ENCODE measurements around the gene TADA3.
"Not testable (repeated sequence)": the region's sequence is repeated elsewhere in the genome, so short reads cannot be mapped to it uniquely, and the experiment has no call there.

The TADA3 gene

DNA sequence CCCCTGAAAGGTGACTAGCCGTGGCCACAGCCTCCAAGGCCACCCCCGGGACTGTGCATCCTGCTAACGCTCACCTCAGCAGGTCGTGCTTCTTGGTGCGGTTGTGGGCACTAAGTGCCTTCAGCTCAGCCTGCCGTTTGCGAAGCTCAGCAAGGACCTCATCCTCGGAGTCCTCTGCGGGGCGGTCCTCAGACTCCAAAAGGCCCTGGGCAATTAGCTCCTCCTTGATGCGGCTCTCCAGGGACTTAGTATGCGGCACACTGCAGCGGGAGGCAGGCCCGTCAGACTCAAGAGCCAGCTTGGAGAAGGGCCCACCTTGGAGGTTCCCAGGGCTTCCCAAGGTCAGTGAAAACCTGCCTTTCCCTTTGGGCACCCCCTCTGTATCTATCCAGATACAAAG lies 8.3 kb downstream of the TADA3 start:
- DNase-seq (ENCODE audit: low spot score) = no peak

DNA sequence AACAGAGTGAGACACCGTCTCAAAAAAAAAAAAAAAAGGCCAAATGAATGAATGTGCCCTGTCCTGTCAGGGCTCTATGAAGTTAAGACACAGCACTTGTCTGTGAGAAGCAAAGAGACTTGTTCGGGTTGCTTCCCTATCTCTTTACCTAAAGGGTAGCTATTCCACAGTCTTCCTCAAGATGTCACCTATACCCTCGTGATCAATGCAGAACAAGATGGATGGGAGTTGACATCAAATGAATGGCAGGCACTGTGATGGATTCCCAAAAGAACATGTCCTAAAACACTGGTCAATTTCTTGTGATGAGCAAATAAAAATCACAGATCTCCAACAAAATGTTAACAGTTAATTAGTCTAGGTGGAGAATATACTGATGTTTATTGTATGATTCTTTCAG lies 9.5 kb downstream of the TADA3 start:
- DNase-seq (ENCODE audit: low spot score) = no peak

DNA sequence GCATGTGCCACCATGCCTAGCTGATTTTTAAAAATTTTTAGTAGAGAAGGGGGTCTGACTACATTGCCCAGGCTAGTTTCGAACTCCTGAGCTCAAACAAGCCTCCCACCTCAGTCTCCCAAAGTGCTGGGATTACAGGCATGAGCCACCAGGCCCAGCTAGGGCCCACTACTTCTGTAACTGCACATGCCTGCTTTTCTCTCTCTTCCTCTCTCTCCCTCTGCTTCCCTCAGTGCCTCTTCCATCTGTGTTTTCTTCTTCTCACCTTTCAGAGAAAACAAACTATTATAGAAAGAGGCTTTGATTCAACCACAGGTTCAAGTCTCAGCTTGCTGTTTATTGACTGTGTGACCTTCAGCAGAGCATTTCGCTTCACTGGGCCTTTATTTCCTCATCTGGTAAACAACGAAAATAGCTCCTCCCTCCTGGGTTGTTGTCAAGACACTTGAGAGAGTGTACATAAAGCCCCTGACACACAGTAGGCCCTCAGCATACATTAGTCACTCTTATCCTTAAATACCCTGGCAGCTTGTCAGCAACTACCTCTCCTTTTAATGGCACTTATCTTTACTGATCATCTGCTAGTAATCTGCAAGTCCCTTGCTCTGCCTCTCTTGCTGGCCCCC lies 10.2 kb downstream of the TADA3 start:
- DNase-seq (ENCODE audit: low spot score) = no peak

DNA sequence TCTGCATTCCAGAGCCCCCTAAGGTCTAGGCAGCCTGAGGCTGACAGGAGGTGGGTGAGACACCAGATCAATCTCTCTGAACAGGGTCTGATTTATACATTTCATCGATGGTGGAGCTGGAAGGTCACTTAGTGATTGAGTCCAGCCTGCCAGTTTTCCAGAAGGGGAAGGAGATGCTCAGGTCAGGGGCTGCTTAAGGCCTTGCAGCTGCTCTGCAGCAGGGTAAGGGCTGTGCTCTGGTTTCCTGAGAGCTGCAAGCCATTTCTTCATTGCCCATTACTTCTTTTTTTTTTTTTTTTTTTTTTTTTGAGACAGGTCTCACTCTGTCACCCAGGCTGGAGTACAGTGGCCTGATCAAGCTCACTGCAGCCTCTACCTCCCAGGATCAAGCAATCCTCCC lies 10.7 kb downstream of the TADA3 start:
- DNase-seq (ENCODE audit: low spot score) = no peak

DNA sequence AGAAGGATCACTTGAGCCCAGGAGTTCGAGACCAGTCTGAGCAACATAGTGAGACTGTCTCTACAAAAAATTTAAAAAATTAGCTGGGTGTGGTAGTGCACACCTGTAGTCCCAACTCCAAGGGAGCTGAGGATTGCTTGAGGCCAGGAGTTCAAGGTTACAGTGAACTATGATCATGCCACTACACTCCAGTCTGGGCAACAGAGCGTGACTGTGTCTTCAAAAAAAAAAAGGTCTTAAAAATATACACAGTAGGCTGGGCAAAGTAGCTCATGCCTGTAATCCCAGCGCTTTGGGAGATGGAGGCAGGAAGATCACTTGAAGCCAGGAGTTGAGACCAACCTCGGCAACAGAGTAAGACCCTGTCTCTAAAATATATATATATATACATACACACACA lies 11.4 kb downstream of the TADA3 start:
- DNase-seq (ENCODE audit: low spot score) = no peak

DNA sequence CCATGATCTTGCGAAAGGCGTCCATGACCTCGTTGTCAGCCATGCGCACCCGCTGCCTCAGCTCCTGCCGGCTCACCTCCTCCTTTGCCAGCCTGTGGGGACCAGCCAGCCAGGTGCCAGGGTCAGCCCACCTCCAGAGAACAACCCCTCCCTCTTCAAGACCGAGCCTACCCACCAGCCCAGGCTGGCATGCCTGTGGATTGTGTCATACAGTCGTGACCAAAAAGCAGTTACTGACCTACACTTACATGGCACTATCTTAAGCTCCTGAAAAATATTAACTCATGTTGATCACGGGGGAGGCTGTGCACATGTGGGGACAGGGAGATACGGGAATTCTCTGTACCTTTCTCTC lies 11.8 kb downstream of the TADA3 start:
- DNase-seq (ENCODE audit: low spot score) = no peak

DNA sequence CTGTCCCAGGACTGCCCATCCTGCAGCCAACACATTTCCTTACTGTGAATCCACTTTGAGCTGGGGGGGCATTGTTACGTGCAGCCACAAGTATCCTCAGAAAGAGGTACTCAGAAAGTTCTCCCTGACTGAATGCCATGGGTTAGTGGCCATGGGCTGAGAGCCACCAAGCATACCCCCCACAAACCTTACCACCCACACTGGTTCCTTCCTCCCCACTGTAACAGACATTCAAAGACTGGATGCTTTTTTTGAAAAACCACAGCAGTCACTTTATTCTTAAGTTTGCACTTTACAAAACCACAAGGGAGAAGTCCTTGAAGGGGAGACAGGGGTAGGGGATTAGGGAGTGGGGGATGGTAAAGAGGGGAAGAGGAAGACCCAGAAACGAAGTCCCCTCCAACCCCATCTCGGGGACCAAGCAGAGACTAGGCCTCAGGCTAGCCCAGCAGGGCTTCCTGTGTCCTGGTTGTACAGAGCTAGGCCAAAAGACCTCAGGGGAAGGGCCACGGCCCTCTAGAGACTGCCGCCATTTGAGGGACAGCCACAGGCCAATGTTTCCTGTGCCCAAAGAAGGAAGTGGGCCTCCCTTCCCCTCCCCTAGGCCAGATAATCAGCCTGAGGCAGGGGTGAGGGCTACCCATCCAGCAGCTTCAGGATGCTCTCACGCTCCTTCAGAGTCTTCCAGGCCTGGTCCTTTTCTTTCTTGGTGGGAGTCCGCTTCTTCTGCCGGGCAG lies 12.4 kb downstream of the TADA3 start:
- DNase-seq (ENCODE audit: low spot score) = no peak

DNA sequence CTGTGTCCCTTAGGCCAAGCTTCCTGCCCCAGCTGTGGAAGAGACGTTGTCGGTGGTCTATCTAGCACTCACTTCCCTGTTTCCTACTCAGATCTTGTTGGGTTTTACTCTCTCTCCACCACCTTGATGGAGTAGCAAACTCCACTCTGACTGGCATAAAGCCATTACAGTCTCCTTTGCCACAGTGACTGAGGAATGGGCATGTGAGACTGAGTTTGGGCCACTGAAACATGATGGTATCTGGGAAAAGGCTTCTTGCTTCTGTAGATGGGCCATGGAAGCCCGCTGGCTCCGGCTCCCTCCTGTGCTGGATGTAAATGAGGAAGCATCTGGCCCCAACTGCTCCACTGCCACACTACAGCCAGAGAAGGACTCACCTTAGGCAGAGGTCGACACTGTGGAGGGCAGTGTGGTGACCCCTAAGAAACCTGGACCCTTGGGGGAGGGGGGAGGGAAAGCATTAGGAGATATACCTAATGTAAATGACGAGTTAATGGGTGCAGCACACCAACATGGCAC lies 13.1 kb downstream of the TADA3 start:
- no peak for DNase-seq (ENCODE audit: low spot score)

DNA sequence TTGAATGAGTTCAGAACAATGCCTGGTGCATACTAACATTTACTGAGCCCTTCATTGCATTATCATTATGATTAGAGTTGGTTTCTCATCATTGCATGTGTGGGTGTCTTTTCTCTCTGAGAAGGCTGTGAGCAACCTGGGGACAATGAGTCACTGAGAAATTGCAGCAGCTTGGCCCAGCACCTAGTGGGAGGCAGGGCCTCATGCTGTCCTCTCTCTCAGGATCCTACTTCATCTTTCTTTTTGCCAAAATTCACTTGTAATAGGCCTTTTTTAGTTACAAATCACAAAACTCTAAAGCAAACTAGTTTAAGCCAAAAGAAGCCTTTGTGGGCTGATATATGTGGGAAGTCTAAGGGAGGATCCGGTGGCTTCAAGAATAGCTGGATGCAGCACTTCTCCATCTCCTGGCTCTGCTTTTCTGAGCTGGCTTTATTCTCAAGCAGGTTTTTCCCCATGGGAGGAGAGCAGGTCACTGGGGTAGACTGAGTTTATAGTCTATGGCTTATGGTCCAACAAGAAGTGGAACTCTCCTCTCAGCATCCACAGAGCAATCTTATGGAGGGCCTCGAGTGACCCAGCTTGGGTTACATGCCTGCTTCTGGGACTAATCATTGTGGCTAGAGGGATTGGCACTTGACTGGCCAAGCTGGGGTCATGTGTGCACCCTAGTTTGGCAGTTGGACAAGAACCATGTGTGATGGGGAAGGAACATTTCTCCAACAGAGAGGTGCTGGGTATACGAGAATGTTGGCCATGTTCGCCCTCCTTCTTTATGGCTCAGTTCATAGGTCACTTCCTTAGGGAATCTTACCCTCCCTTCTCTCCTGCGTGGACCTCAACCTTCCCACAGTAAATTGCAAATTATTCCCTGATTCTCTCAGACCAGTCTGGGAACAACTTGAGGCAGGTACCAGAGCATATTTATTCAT lies 13.9 kb downstream of the TADA3 start:
- no peak for DNase-seq (ENCODE audit: low spot score)

DNA sequence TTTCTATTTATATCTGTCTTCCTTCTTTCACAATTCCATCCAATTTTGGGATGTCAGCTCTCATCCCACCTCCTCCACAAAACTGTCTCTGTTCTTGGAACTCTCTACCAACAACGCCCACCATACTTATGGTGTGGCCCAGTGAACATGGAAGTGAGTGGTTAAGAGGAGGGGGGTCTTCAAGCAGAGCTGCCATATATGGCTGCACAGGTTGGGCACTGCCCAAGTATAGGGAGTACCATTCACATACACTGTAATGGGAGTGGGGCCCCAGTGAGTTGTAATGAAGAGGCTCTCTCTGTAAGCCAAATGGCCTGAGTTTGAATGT lies 14.6 kb downstream of the TADA3 start:
- DNase-seq (ENCODE audit: low spot score) = no peak

DNA sequence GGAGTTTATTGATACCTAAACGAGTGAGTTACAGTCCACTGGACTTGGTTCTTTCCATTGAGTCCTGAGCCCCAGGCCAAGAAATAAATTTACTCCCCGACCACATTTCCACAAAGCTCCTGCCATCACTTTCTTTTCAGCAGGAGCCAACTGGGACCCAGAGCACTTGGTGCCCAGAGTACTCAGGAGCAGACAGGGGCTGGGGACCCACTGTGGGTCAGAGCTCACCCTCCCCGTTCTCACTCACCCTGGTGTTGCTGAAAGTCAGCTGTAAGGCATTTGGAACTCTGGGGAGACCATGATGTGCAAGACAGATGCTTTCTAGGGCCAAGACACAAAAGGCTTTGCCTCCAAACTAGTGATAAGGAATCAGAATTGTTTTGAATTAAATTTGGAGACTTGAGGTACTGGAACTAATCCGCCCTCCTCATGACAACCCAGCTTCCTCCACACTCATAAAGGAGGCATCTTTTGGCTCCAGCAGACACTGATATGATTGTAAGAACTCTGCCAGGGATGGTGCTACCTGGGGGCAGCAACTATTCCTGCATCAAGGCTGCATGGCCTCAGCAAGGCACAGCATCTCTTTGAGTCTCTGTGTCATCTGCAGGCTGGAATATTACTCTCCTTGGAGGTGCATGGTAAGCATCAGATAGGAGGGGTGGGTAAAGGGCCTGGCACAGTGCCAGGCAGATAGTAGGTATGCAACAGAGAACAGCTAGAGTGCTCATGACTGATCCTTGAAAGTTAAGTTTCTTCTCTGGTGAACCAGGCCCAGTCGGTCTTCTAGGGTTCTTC lies 15.2 kb downstream of the TADA3 start:
- DNase-seq (ENCODE audit: low spot score) = no peak

DNA sequence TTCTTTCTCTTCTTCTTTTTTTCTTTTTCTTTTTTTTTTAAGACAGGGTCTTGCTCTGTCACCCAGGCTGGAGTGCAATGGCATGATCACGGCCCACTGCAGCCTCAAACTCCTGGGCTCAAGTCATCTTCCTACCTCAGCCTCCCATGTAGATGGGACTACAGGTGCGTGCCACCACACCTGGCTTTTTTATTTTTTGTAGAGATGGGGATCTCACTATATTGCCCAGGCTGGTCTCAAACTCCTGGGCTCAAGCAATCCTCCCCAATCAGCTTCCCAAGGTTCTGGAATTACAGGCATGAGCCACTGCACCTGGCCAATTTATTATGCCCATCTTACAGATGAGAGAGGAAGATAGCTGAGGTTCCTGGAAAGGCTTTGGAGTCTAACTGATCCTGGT lies 21.3 kb downstream of the TADA3 start:
- not testable (repeated sequence) for DNase-seq (ENCODE audit: low spot score)

DNA sequence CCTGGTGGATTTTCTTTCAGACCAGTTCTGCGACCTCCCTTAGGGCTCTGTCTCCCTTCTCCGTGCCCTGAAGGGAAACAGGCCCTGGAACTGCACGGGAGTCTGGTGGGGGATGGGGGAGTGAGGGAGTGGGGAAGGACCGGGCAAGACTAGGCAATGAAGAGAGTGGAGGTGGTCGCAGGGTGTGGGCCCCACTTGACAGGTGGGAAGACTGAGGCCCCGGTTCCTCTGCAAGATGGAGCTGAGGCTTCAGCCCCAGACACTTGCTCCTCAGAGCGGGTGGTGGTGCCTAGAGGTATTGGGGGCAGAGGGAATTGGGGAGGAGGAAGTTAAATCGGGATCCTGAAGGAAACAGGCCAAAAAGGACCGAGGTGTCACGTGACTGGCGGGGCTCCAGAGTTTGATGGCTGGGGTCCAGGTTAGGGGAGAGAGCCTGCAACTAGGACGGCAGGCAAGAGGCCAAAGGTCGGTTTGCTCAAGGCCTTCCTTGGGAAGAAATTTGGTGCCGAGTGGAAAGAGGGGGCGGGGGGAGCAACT lies 21.9 kb downstream of the TADA3 start:
- no peak for DNase-seq (ENCODE audit: low spot score)

DNA sequence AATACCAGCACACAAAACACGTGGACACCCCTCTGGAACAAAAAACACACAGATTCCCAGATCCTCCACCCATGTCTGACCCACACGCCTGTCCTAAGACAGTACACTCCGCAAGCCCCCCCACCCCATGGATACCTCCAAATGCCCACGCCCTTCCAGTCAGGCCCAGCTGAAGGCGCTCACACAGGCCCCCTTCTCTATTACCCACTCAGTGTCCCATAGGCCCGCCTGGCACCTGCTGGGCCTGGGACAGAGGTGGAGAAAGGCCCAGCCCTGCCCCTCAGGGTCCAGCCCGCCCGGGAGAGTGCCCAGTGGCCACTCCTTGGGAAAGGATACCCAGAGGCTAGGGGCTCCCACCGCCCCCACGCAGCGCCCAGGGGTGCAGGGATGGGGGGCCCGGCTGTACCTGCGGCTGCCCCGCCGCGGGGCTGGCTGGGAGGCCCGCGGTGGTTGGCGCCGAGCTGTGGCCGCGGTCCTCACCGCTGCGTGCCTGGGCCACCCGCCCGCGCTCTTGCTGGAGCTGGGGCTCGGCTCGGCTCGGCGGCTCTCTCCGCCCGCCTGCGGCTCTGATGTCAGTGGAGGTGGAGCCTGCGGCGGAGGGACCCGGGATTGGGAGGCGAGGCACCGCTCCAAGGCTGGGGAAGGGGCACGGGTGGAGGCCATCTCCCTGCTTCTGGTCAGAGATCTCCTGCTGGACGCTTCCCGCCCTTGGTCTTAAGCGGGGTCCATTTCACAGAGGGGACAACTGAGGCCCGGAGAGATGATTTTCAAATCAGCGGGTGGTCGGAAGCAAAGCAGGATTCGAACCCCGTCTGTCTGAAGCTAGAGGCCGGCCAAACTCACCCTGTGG lies 22.6 kb downstream of the TADA3 start, which contains the start of gene CAMK1:
CAMK1 (minus strand) TSS at position 522 of the 850 bp plus-strand sequence. CDS start 2,198 bp downstream, outside the sequence.
- peak; percentile 89 for DNase-seq (ENCODE audit: low spot score)

DNA sequence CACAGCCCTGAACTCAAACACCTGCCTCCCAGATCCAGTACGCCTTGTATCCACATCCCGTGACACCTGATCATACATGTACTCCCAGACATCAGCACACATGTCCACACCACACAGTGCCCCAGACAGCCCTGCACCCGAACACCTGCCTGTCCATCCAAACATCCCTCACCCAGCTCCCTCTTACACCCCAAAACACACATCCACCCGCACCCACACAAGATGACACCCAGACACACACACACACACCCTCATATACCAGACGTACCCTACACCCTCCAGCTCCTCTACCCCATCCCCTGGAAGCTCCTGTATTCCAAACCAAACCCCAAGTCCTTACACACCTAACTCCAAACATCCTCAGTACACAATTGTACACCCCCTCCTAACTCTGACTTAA lies 23.3 kb downstream of the TADA3 start:
- no peak for DNase-seq (ENCODE audit: low spot score)

DNA sequence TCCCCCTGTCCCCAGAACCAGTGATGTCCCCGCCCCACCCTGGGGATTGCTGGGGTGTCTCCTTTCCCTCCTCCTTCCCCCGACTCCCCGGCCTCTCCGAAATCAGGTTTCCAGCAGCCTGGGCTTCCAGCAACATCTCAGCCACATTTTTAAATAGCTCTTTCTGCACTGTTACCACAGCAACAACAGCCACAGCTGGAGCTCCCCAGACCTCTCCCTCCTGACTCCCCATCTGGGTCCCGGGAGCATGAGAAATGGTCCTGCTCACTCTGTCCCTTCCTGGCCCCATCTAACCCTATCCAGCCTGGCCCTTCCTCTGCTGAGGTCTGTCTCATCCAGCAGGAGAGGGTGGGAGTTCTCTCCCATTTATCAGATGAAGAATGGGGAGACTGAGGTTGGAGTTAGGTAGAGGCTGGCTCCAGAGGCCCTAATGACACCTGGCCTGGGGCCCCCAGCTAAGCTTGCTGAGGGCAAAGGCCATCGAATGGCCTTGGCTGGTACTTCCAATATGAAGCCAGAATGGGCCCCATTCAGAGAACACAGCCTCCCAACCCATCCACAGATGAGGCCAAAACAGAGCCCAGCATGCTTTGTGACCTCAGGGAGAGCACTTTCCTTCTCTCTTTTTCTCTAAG lies 24.0 kb downstream of the TADA3 start:
- DNase-seq (ENCODE audit: low spot score) = no peak

DNA sequence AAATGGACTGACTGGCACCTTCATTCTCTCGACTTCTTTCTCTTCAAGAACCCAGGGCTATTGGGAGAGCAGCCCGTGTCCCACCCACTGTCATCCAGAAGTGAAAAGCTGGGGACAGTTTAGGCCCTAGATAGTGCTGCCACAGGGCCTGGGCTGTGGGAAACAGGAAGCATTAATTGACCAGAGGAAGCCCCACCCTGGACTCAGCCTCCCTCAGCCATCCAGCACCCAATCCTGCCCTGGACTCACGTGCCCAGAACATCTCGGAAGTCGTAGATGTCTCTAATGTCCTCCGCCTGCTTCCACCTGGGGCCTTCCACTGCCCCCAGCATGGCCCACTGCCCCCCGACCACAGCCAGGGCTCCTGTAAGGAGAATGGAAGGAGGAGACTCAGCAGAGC lies 24.9 kb downstream of the TADA3 start:
- no peak for DNase-seq (ENCODE audit: low spot score)

DNA sequence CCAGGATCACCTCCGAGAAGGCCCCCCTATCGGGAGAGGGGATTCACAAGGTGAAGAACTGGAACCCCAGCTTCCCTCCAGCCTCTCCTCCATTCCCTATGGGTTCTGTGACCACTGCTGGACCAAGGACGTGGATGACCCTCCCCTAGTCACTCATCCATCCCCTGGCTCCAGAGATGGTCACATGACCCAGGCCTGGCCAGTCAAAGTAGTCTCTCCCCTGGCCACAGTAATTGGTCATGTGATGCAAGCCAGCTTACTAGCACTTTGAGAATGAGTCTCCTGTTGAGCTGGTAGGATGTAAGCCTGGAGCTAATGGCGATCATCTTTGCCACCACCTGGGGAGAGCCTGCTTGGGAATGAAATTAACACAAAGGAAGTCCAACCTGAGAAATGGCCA lies 26.4 kb downstream of the TADA3 start:
- no peak for DNase-seq (ENCODE audit: low spot score)

DNA sequence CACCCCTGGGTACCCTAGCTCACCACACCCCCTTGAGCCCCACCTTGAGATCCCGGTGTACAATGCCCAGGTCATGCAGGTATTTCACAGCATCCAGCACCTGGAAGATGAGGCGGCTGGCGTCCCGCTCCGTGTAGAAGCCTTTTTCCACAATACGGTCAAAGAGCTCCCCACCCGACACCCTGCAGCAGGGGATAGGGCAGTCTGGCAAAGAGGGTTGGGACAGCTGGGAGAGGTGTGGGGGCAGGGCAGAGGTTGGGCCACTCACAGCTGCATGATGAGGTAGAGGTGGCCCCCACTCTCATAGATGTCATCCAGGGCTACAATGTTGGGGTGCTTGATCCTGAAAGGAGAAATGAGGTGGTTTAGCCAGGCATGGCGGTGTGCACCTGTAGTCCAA lies 29.4 kb downstream of the TADA3 start:
- no peak for DNase-seq (ENCODE audit: low spot score)

DNA sequence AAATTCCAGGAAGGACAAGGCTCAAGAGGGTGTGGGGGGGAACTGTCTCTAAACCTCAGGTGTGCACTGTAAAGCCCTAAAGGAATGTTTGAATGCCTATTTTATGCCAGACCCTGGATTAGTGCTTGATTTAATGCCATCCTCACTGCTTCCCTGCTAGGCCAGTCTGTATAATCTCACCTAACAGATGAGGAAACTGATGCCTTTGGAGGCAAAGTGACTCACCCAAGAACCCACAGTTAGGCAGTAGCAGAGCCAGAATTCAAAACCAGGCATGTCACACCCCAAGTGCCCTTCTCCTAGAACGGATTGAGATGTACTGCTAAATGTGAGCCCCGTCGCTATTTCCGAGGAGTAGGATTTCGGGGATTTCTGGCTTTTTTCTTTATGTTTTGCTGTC lies 30.4 kb downstream of the TADA3 start:
- no peak for DNase-seq (ENCODE audit: low spot score)

Data from D341Med (cell line).